RWPE1 (cell line): ENCODE data around the gene SPDYE2B.
"Not testable (repeated sequence)": the region's sequence is repeated elsewhere in the genome, so short reads cannot be mapped to it uniquely, and the experiment has no call there.

Source experiments
- CTCF ChIA-PET: fragments of 350-600 bp; sonication (Branson Sonifier 250); formaldehyde crosslinking; extraction: SDS; loops from one replicate; lab custom pipeline; 2021; lab: Yijun Ruan, JAX
- POLR2A ChIA-PET: fragments of 400-600 bp; formaldehyde crosslinking; extraction: SDS; loops from one replicate; lab custom pipeline; 2020; ENCODE audit warnings: antibody characterized with exemption; ENCODE audit not compliant: low non-redundant PET; lab: Yijun Ruan, JAX
- DNase-seq: peaks from one replicate; pipeline ENCODE4 v3.0.0; 2012; ENCODE audit warnings: low spot score
- H3K27ac ChIP-seq: fragments of 450-650 bp; 2 replicates; pipeline ENCODE4 v1.5.1; 2017

Gene SPDYE2B, protein sequence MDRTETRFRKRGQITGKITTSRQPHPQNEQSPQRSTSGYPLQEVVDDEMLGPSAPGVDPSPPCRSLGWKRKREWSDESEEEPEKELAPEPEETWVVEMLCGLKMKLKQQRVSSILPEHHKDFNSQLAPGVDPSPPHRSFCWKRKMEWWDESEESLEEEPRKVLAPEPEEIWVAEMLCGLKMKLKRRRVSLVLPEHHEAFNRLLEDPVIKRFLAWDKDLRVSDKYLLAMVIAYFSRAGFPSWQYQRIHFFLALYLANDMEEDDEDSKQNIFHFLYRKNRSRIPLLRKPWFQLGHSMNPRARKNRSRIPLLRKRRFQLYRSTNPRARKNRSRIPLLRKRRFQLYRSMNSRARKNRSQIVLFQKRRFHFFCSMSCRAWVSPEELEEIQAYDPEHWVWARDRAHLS

GRCh38 chr7:102649924-102650323 lies at the start of gene SPDYE2B:
Gene SPDYE2B, plus strand, starts transcription at chr7:102650319. Its CDS starts 2,030 bp downstream, at chr7:102652349.
- DNase-seq, H3K27ac ChIP-seq, POLR2A ChIA-PET, CTCF ChIA-PET: not testable (repeated sequence)

DNA sequence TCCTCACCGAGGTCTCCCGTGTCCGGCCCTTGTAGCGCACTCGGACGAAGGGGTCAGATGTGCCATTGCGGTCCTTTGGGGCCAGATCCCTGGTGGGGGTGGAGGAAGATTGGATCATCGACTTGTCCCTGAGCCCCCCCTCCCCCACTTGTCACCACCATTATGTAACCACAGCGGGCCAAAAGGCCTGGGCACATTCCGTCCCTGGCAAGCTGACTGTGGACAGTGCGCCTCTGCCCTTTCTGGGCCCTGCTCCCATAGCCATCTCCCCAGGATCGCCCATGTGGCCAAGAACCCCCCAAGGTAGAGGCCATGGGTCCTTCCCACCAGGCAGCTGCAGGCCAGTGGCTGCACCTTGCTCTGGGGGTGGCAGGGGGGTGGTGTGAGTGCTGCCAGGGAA lies 47.8 kb upstream of the SPDYE2B start:
- POLR2A ChIA-PET, CTCF ChIA-PET, DNase-seq, H3K27ac ChIP-seq: not testable (repeated sequence)

DNA sequence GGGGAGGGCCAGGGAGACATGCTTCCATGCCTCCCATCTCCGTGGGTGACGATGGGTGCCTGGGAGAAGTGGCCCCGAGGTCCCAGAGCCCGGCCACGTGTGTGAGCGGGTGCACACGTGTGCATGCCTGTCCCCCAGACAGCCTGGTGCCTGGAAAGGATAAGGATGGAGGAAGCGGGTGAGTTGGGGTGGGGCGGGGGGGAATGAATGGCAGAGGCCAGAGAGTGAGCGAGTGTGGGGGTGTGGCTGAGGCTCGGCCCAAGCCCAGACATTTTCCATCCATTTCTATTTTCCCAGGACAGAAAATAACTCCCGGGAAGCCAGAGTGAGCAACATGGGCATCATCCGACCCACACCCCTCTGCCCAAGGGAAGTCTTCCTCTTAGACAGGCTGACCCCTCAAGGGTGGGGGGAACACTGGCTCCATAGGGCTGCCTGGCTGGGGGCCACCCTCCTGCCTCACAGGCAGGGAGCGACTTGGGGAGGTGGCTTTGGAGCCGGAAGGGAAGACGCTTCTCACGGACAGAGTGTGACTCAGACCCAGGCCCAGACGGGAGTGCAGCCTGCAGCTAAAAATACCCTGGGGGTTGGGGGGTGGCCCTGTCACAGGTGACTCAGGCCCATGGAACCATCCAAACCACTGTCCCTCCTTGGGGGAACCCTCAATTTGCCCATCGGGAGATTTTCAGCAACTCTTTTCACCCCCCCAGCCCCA lies 45.5 kb upstream of the SPDYE2B start:
- POLR2A ChIA-PET, CTCF ChIA-PET, DNase-seq: not testable (repeated sequence)
- H3K27ac ChIP-seq, result peak overlapping the region; percentile 64

GRCh38 chr7:102606848-102607247 lies 43.3 kb upstream of the SPDYE2B start:
- CTCF ChIA-PET, H3K27ac ChIP-seq, POLR2A ChIA-PET, DNase-seq: not testable (repeated sequence)

DNA sequence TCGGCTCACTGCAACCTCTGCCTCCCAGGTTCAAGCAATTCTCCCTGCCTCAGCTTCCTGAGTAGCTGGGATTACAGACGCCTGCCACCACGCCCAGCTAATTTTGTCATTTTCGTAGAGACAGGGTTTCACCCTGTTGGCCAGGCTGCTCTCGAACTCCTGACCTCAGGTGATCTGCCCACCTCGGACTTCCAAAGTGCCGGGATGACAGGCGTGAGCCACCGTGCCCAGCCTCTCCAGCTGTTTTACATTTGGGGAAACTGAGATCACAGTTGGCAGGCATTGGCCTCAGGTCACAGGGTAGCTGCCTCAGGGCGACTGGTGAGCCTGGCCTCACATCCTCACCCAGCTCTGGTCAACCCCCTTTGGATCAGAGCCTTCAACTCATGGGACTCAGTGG lies 40.4 kb upstream of the SPDYE2B start:
- CTCF ChIA-PET, DNase-seq, POLR2A ChIA-PET, H3K27ac ChIP-seq: not testable (repeated sequence)

GRCh38 chr7:102610441-102610840 lies 39.7 kb upstream of the SPDYE2B start:
- POLR2A ChIA-PET, CTCF ChIA-PET, H3K27ac ChIP-seq: not testable (repeated sequence)

DNA sequence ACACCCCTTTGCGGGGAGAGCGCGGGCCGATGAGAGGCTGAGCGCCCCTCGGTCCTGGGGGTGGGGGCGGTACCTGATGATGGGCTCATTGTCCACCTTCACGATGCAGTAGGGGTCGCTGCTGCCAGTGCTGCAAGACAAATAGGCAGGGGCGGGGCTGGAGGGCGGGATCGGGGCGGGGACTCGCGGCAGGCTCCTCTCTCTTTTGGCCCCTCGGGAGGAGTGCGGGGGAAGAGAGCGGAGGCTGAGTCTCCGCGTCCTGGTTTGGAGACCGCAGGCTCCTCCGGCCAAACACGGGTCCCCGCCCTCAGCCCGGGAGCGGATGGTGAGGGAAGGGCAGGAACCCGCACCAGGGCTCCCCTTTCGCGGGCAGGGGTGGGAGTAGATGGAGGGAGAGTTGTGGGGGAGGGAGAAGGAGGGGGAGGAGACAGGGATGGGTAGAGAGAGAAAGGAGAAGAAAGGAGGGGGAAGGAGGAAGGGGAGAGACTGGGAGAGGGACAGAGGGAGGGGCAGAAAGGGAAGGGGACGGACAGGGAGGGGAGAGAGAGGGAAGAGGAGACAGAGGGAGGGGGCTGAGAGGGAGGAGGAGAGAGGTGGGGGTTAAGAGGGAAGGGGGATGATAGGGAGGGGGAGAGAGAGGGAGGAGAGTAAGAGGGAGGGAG lies 39.0 kb upstream of the SPDYE2B start:
- POLR2A ChIA-PET, DNase-seq, H3K27ac ChIP-seq, CTCF ChIA-PET: not testable (repeated sequence)

More at GRCh38 chr7:102610441-102610840, 39.7 kb upstream of the SPDYE2B start:
- not testable (repeated sequence) for DNase-seq

GRCh38 chr7:102611675-102612325 lies 38.3 kb upstream of the SPDYE2B start:
- H3K27ac ChIP-seq, POLR2A ChIA-PET, CTCF ChIA-PET, DNase-seq: not testable (repeated sequence)

DNA sequence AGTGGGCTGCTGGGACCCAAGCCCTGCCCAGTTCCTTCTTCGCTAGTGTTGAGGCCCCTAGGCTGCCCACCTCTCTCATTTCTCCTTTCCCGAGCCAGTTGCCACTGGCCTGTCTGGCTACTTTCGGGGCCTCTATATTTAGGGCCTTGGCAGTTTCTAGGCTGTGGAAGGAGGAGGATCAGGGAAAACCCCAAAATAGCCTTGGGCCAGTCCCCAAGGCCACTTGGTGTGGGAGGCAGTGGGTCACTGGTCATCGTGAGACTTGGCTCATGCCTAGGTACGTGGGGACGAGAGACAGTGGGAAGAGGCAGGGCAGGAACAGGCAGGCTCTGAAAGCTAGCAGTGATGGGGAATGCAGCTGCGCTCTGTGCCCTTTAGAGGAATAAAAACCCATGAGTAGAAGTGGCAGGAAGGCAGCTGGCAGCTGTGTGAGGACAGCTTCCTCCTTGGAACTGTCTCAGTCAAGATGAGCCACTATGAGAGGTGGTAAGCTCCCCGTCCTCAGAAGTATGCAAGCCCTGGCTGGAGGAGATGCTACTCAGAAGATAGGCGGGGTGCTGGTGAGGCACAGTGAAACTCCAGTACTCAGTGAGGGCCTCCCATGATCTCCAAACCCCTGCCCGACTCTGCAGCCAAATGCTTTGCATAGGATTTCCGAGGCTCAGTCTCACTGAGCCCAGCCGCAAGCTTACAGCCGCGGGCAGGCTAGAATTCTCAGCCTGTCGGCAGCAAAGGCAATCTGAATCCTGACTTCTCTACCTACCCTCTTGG lies 36.4 kb upstream of the SPDYE2B start:
- H3K27ac ChIP-seq, CTCF ChIA-PET, DNase-seq, POLR2A ChIA-PET: not testable (repeated sequence)

DNA sequence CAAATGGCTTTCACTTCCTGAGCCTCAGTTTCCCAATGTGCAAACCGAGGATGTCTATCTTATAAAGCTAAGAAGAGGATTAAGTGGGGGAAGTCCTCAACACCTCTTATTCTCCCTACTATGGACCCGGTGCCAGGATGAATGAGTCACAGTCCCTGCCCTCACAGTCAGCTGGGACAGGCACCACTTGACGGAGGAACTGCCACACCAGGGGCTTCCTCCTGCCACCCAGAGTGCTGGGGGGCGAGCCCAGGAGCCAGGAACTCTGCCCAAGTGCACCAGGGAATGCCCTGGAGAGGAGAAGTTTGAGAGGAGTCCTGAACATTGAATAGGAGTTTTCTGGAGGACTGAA lies 35.8 kb upstream of the SPDYE2B start:
- H3K27ac ChIP-seq, DNase-seq, CTCF ChIA-PET, POLR2A ChIA-PET: not testable (repeated sequence)

- DNase-seq, H3K27ac ChIP-seq, POLR2A ChIA-PET, CTCF ChIA-PET: not testable (repeated sequence)
These were observed 35.2 kb upstream of the SPDYE2B start for GRCh38 chr7:102614873-102615272.

DNA sequence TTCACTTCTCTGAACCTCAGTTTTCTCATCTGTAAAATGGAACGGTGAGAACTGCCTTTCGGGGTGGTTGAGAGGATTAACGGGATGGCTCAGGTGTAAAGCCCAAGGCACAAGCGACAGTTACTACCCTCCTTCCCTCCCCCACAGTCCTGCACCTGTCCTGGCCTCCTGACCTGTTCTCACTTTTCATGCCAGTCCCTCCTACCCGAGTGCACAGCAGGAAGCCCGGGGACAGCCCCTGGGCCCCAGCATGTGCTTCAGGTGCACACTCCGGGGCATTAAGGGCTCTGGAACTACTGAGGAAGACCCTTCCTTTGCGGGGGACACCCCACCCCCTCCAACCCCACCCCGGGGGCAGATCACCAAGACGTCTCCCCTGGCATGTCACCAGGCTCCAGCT lies 34.2 kb upstream of the SPDYE2B start:
- DNase-seq, H3K27ac ChIP-seq, POLR2A ChIA-PET, CTCF ChIA-PET: not testable (repeated sequence)

DNA sequence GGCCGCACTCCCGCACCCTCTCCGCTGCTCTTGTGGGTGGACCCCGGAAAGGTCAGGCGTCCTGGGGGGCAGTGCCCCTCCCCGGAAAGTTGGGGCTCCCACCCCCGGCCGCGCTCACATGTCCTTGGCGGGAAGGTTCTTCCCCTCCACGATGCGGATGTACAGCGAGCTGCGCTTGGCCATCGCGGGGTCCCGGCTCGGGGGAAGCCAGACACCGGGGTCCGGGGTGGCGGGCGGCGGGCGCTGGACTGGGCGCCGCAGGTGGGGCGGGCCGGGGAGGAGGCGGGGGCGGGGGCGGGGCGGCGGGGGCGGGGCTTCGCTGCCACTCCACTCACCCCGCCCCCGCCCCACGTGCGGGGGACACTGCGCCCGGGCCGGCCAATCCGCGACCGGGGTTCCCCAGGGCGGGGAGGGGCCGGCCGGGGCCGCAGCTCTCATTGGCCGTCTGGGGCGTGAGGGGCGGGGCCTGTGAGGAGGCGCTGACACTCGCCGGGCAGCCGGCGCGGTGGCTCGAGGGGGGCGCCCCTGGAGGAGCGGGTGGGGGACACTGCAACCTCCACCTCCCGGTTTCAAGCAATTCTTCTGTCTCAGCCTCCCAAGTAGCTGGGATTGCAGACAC lies 33.5 kb upstream of the SPDYE2B start, which contains the start of gene RASA4:
Gene RASA4, minus strand, starts transcription at position 250 of the 619 bp plus-strand sequence. Its CDS starts 67 bp downstream, at position 183.
- DNase-seq, POLR2A ChIA-PET, CTCF ChIA-PET, H3K27ac ChIP-seq: not testable (repeated sequence)

- DNase-seq, POLR2A ChIA-PET, H3K27ac ChIP-seq, CTCF ChIA-PET: not testable (repeated sequence)
These were observed 32.0 kb upstream of the SPDYE2B start for GRCh38 chr7:102618122-102618521.

DNA sequence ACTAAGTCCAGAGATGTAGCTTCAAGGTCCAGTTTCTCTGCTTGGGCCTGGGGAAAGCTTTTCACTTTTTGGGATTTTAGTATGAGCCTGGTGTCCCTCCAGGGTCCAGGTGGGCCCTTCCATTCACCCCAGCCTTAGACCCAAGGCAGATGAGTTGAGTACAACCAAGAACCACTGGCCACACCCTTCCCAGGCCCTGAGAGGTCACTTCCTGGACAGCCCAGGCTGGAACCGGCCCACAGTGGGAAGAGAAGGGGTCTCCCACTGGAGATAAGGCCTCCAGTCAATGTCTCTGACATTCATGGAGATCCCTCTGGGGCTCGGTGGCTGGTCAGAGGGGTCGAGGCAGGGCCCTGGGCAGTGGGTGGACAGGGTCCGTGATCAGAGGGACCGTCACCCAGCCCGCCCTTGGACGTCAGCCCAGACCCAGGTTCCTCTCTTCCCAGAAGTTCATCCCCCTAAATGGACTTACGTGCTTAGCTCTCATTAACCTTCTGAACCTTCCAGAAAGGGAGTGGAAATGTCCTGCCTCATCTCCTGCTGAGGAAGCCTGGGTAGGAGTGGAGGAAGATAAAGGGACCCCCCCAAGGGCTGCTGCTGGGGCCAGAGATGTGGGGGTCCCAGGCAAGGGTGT lies 22.7 kb upstream of the SPDYE2B start:
- CTCF ChIA-PET, POLR2A ChIA-PET, H3K27ac ChIP-seq, DNase-seq: not testable (repeated sequence)
